Hair follicle dermal papilla cell (primary cell): Measurements from ENCODE around the gene CUTA. TPM values are rescaled to one million over a fixed set of nuclear protein-coding genes. Genes with fewer than 3 reads are reported as not detected.

Experiments used
- small RNA-seq: library from RNA; depleted of rRNA; stranded (forward); fragments of <200 nt; gene quantifications from one replicate; pipeline ENCODE3, GENCODE V24; 2012
- total RNA-seq: library from RNA; depleted of rRNA; stranded (reverse); fragments of >200 nt; gene quantifications from 2 replicates; pipeline ENCODE4 v1.2.3, GENCODE V29; 2012

Gene CUTA
- 84.7 and 114 TPM in 2 replicates for total RNA-seq

GRCh38 chr6:33417903-33418689 lies at the start of gene CUTA:
Gene CUTA (minus strand): TSS chr6:33418107. CDS start chr6:33418000, 107 bp downstream.

DNA sequence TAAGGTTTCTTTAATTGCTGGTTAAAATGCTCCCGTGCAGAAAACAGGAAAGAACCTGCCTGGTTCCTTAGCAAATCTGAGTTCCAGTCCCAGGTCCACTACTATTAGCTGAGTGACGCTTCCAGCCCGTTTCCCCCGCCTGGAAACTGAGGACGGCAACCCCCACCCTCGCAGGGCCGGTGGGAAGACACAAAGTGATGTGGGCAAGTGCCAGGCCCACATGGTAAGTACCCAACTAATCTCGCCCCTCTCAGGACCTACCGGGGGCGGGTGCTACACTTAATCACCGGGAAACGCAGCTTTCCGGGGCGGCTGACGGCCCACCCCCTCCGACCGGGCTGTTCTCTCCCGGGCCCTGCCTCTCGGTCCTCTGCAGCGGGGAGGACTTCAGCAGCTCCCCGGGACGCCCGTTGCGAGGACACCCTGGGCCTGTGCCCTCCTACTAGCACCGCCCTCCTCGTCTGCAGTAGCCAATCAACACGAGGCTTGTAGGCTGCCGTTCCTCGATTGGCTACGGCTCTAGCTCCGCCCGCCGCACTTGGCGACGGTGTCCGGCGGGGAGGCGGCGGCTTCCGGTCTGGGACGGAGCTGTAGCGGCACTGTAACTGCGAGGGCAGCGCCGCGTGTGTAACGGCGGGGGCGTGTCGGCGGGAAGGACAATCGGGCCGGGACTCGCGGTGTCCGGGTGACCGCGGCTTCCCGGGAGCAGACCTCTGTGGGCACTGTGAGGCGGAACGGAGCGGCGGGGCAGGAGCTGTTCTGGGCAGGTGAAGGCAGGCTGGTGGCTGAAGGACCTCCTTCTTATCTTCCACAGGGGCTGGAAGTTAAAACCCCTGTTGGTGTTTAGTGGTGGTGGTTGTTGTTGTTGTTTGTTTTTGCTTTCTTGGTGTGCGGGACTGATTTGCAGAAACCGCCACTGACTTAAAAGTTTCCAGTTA lies 36.4 kb upstream of the CUTA start, which contains the start of gene ZBTB9:
Gene ZBTB9 (plus strand): TSS at position 568 of the 938 bp plus-strand sequence. CDS start 525 bp downstream, outside the sequence.

DNA sequence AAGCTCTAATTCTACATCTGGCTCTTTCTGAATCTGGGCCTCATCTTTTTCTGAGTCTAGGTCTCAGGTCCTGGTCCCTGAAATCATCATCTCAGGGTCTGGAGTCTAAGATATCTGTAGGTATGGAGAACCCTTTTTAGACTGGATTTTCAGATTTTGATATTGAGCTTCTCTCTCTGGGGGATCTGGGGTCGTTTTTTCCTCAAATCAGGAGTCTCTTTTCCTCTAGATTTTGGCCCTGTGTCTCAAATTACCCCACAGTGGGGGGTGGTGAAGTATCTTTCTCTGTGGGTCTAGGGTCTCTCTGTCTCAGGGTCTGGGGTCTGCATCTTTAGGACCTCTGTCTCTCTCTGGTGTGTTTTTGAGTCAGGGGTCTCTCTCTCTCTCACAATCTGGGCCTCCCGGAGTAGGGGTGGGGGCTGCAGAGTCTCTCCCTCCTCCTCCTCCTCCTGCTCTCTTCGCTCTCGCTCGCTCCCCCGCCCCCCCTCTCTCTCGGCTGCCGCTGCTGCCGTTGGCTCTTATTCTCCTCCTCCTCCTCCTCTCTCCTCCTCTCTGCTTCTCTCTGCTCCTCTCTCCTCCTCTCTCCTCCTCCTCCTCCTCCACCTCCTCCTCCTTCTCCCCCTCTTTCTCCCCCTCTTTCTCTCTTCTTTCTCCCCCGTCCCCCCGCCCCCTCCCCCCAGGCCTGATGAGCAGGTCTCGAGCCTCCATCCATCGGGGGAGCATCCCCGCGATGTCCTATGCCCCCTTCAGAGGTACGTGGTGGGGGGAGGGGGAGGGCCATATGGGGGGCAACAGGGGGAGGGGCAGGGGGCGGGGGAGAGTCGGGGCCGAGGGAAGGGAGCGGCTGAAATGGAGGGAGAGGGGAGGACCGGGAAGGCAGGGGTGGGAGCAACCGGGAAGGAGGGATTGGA lies 1.9 kb upstream of the CUTA start, which contains the start of gene SYNGAP1:
Gene SYNGAP1 (plus strand): TSS at position 486 of the 911 bp plus-strand sequence. CDS start 200 bp downstream, at position 686.

GRCh38 chr6:33410711-33411631 lies 6.9 kb downstream of the CUTA start, which contains the start of gene PHF1:
Gene PHF1 (plus strand): TSS chr6:33411014. CDS start chr6:33412264, 1,250 bp downstream.

DNA sequence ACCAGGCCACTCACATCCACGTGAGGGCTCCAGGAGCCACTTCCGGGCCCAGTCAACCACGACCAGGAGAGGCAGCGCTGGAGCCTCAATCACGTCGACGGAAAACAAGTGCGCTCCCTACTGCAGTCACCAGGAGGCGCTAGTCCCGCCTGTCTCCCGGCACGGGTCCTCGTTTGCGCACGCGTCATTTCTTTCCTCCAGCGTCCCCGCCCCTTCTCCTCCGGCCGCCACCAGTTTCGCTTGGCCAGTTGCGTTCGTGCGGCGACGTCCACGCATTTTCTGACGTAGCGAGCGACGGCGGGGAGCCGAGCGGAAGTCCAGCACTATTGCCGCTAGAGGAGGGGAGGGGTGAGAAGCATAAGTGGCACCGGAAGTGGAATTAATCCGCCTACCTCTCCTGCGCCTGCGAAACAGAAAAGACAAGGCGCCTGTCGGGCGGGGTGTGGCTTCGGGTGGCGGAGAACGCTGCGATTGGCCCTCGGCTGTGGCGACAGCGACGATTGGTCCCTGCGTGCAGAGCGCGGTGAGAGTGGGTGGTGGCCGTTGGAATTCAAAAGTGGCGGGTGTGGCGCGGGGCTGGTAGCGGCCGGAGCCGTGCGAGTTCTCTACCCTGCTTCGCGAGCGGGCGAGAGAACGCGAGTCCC lies 26.5 kb downstream of the CUTA start, which contains the start of gene KIFC1:
Gene KIFC1 (plus strand): TSS at position 546 of the 644 bp plus-strand sequence. CDS start 163 bp downstream, outside the sequence.

Small RNA genes lying within 50 kb of the gene (small RNA-seq; reads per million reads assigned to genes)
- gene RPL35AP4 (not detected), gene ZBTB9 (not detected)

Other genes starting within 250 kb of the CUTA start
- gene COL11A2, start 225.6 kb downstream of the CUTA start, total RNA-seq: 0.61 and 0.65 TPM in 2 replicates
- 28.4 and 30.5 TPM in 2 replicates for gene RXRB, start 217.4 kb downstream of the CUTA start, total RNA-seq
- 132 and 144 TPM in 2 replicates for gene SLC39A7, start 217.2 kb downstream of the CUTA start, total RNA-seq
- gene HSD17B8, start 213.5 kb downstream of the CUTA start, total RNA-seq: 5.0 and 5.2 TPM in 2 replicates
- gene RING1, start 209.6 kb downstream of the CUTA start, total RNA-seq: 23.4 and 24.3 TPM in 2 replicates
- gene VPS52, start 146.2 kb downstream of the CUTA start, total RNA-seq: 43.7 and 47.2 TPM in 2 replicates
- gene RPS18, start 146.0 kb downstream of the CUTA start, total RNA-seq: 1,654 and 1,656 TPM in 2 replicates
- gene B3GALT4, start 141.0 kb downstream of the CUTA start, total RNA-seq: 10.6 and 12.8 TPM in 2 replicates
- 61.9 and 68.6 TPM in 2 replicates for gene WDR46, start 128.9 kb downstream of the CUTA start, total RNA-seq
- 11.5 and 11.7 TPM in 2 replicates for gene PFDN6, start 128.5 kb downstream of the CUTA start, total RNA-seq
- gene RGL2, start 119.2 kb downstream of the CUTA start, total RNA-seq: 20.6 and 26.8 TPM in 2 replicates
- 132 and 146 TPM in 2 replicates for gene TAPBP, start 104.0 kb downstream of the CUTA start, total RNA-seq
- 22.7 and 25.7 TPM in 2 replicates for gene ZBTB22, start 100.4 kb downstream of the CUTA start, total RNA-seq
- gene DAXX, start 95.1 kb downstream of the CUTA start, total RNA-seq: 42.5 and 50.6 TPM in 2 replicates
- 2.9 TPM in 2 replicates for gene KIFC1, start 26.3 kb downstream of the CUTA start, total RNA-seq
- gene PHF1, start 7.1 kb downstream of the CUTA start, total RNA-seq: 30.7 and 31.0 TPM in 2 replicates
- 6.1 and 8.8 TPM in 2 replicates for gene SYNGAP1, start 2.0 kb upstream of the CUTA start, total RNA-seq
- gene ZBTB9, start 36.5 kb upstream of the CUTA start, total RNA-seq: 3.5 and 4.2 TPM in 2 replicates
- gene BAK1, start 162.2 kb upstream of the CUTA start, total RNA-seq: 15.7 and 20.1 TPM in 2 replicates
- gene ITPR3, start 203.2 kb upstream of the CUTA start, total RNA-seq: 69.3 and 74.9 TPM in 2 replicates